ENCODE data around the gene ATP6V1B1.

The ATP6V1B1 gene

DNA sequence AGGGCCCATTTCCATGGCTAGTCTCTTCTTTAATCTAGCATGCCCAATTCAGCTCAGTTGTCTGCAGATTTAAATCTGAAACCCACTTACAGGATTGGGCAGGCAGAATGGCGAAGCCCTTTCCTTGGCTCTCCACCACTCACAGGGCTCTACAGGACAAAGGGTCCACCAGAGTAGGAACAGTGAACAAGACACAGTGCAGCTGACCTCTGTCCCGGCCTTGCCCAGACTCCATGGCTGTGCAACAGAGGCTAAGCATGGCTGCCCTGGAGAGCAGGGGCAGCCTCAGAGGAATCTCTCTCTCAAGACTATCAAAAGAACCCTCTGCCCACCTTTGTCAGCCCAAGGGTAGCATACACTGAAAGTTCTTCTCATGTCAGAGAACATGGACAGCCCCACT, 9.7 kb upstream of the ATP6V1B1 start:
- H3K27ac ChIP-seq, result no peak overlapping the region
- H3K4me3 ChIP-seq (ENCODE audit: low read depth, low read length), result no peak overlapping the region
- no peaks in the 10 kb centered on the region for H3K27me3 ChIP-seq (replicated peaks)
- H3K36me3 ChIP-seq (replicated peaks), result no peaks in the 10 kb centered on the region
- in situ Hi-C loops (cut with HindIII; ENCODE audit: low pct_ligation_motif_present, low sequenced_read_pairs), result no loop called here
- TF ChIP-seq, protein P1, sequence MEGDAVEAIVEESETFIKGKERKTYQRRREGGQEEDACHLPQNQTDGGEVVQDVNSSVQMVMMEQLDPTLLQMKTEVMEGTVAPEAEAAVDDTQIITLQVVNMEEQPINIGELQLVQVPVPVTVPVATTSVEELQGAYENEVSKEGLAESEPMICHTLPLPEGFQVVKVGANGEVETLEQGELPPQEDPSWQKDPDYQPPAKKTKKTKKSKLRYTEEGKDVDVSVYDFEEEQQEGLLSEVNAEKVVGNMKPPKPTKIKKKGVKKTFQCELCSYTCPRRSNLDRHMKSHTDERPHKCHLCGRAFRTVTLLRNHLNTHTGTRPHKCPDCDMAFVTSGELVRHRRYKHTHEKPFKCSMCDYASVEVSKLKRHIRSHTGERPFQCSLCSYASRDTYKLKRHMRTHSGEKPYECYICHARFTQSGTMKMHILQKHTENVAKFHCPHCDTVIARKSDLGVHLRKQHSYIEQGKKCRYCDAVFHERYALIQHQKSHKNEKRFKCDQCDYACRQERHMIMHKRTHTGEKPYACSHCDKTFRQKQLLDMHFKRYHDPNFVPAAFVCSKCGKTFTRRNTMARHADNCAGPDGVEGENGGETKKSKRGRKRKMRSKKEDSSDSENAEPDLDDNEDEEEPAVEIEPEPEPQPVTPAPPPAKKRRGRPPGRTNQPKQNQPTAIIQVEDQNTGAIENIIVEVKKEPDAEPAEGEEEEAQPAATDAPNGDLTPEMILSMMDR (IDR thresholded peaks at IDR 0.05; ENCODE audit: low read depth, low read length, missing control alignments), result no peak
- no peak for DNase-seq

DNA sequence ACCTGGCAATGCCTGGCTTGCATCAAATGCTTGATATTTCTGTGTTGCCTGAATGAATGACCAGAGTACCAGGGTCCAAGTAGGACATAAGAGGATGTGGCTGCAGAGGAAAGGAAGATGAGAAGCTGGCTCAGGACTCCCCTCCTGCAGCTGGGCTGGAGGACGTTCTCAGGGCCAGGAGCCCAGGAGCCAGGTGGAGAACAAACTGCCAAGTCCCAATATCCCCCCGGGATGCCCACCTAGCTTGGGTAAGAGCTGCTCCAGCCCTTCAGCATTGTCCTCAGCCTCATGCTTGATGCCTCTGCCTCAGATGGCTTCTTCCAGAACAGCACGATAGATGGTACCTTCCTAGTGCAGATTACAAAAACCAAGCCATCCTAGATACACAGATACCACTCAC, 8.6 kb upstream of the ATP6V1B1 start:
- no peak for DNase-seq
- Histone ChIP-seq H3K36me3 (replicated peaks) (no peaks in the 10 kb centered on the region), H3K27ac (no peak overlapping the region), H3K4me3 (ENCODE audit: low read depth, low read length) (no peak overlapping the region), H3K27me3 (replicated peaks) (no peaks in the 10 kb centered on the region)
- in situ Hi-C loops (cut with HindIII; ENCODE audit: low pct_ligation_motif_present, low sequenced_read_pairs), result no loop called here
- TF ChIP-seq, protein P1 (IDR thresholded peaks at IDR 0.05; ENCODE audit: low read depth, low read length, missing control alignments), result no peak

DNA sequence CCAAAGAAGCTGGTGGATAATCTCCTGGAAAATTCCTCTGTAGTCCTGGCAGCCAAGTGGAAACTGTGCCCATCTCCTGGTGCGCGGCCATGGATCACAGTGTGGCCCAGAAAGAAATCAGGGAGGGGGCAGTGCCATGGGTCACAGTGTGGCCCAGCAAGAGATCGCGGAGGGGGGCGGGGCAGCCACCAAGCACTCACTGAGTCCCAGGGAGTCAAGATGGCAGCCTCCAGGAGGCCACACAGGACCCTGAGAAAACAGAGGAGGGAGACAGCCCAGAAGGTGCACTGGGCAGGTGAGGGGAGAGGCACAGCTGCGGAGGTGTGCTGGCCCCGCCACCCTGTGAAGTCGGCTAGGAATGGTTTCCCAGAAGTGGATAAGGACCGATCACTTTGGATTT, 8.1 kb upstream of the ATP6V1B1 start:
- DNase-seq, result no peak
- TF ChIP-seq, protein P1 (IDR thresholded peaks at IDR 0.05; ENCODE audit: low read depth, low read length, missing control alignments), result no peak
- Histone ChIP-seq H3K36me3 (replicated peaks) (no peaks in the 10 kb centered on the region), H3K4me3 (ENCODE audit: low read depth, low read length) (no peak overlapping the region), H3K27me3 (replicated peaks) (no peaks in the 10 kb centered on the region), H3K27ac (no peak overlapping the region)
- in situ Hi-C loops (cut with HindIII; ENCODE audit: low pct_ligation_motif_present, low sequenced_read_pairs), result no loop called here

DNA sequence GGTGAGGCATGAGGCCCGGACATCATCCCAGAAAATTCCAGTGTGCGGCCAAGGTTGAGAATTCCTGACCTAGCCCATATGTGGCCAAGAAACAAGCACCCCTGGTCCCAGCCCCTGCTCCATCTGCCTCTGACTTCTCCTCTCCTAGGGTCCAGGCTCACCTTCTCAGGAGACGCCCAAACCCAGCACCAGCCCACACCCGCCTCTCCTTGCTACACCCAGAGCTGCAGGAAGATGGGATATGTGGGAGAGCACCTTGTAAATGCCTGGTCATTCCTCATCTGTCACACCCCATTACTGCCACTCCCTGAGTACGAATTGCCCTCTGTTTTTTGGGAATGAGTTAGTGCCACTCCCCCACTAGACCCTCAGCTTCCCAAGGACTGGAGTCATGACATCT, 7.3 kb upstream of the ATP6V1B1 start:
- Histone ChIP-seq H3K36me3 (replicated peaks) (no peaks in the 10 kb centered on the region), H3K27ac (no peak overlapping the region), H3K27me3 (replicated peaks) (no peaks in the 10 kb centered on the region), H3K4me3 (ENCODE audit: low read depth, low read length) (no peak overlapping the region)
- in situ Hi-C loops (cut with HindIII; ENCODE audit: low pct_ligation_motif_present, low sequenced_read_pairs), result no loop called here
- no peak for DNase-seq
- TF ChIP-seq, protein P1 (IDR thresholded peaks at IDR 0.05; ENCODE audit: low read depth, low read length, missing control alignments), result no peak

DNA sequence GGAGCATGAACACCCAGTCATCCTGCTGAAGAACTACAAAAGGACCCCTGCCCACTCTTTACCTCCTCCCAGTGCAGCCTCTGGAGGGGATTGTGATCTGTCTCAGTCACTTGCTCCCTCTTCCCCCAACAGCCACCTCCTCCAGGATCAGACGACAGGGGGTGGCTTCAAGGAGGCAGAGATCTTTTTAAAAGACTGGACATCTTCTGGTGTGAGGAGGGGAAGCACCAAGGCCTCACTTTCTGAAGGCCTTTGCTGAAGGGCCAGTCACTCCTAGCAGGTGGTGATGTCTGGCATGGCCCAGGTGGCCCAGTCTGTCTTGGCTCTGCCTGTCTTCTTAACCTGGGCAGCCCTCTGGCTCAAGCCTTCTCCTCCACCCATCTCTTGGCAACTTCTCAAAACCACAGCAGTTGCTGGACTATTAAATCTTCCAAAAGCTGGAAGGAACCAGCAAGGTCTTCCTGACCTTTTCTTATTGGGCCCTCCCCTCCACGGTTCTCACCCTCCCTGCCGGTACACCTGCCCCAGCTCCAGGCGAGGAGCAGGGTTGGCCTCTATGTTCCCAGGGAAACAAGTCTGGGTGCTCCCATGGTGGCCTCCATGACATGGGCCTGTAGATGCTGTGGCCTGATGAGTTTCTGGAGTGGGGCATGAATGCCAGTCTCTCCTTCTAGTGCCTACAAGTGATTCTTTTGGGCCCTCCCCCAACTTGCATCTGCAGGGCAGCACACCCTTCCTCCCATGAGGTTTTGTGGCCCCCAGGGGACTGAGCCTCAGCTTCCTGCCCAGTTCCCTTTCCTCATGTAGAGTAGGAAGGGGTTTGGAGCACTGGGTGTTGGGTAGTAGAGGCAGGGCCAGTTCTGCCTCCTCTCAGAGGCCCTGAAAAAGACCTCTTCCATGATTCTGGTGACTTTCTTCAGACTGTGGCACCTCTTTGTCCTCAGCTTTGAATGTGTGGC, 5.0 kb upstream of the ATP6V1B1 start:
- Histone ChIP-seq H3K27ac (no peak overlapping the region), H3K4me3 (ENCODE audit: low read depth, low read length) (no peak overlapping the region), H3K27me3 (replicated peaks) (no peaks in the 10 kb centered on the region), H3K36me3 (replicated peaks) (no peaks in the 10 kb centered on the region)
- in situ Hi-C loops (cut with HindIII; ENCODE audit: low pct_ligation_motif_present, low sequenced_read_pairs), result no loop called here
- no peak for DNase-seq
- TF ChIP-seq, protein P1 (IDR thresholded peaks at IDR 0.05; ENCODE audit: low read depth, low read length, missing control alignments), result no peak
